HG03457 (cell line): ENCODE measurements around the gene GLUL.
"Not testable (repeated sequence)": the region's sequence is repeated elsewhere in the genome, so short reads cannot be mapped to it uniquely, and the experiment has no call there.

Experiments
- ATAC-seq: cut with Tn5 transposase; IDR thresholded peaks from one replicate; pipeline ENCODE4 v1.9.1; 2021; ENCODE audit warnings: moderate number of reproducible peaks; ENCODE audit not compliant: unreplicated experiment

Gene GLUL

GRCh38 chr1:182370532-182370931 is 21.1 kb downstream of the GLUL start:
- no peak for ATAC-seq

GRCh38 chr1:182368903-182369302 is 22.7 kb downstream of the GLUL start:
- no peak for ATAC-seq

GRCh38 chr1:182368358-182368757 is 23.2 kb downstream of the GLUL start:
- ATAC-seq, result no peak

GRCh38 chr1:182367926-182368325 is 23.7 kb downstream of the GLUL start:
- ATAC-seq, result no peak

GRCh38 chr1:182366596-182366995 is 25.0 kb downstream of the GLUL start:
- ATAC-seq, result no peak

GRCh38 chr1:182359645-182360044 is 31.9 kb downstream of the GLUL start:
- ATAC-seq, result no peak

GRCh38 chr1:182357913-182358312 is 33.7 kb downstream of the GLUL start:
- ATAC-seq, result no peak

- ATAC-seq, result no peak
Measured at GRCh38 chr1:182357171-182357570, 34.4 kb downstream of the GLUL start.

GRCh38 chr1:182355723-182356098 is 35.9 kb downstream of the GLUL start:
- no peak for ATAC-seq

GRCh38 chr1:182351790-182352364 is 39.7 kb downstream of the GLUL start:
- no peak for ATAC-seq

GRCh38 chr1:182350839-182351238 is 40.8 kb downstream of the GLUL start:
- ATAC-seq, result no peak

- ATAC-seq, result no peak
Measured at GRCh38 chr1:182348961-182349747, 42.4 kb downstream of the GLUL start.

- no peak for ATAC-seq
Measured at GRCh38 chr1:182347019-182347418, 44.6 kb downstream of the GLUL start.

- ATAC-seq, result no peak
Measured at GRCh38 chr1:182340233-182341058, 51.1 kb downstream of the GLUL start.

- ATAC-seq, result no peak
Measured at GRCh38 chr1:182339684-182340083, 51.9 kb downstream of the GLUL start.

GRCh38 chr1:182338806-182339370 is 52.7 kb downstream of the GLUL start:
- ATAC-seq, result no peak

- no peak for ATAC-seq
Measured at GRCh38 chr1:182337736-182338571, 53.6 kb downstream of the GLUL start.

GRCh38 chr1:182335771-182336566 is 55.6 kb downstream of the GLUL start:
- no peak for ATAC-seq

GRCh38 chr1:182333071-182333571 is 58.5 kb downstream of the GLUL start:
- ATAC-seq, result not testable (repeated sequence)
